Stomach (tissue), 4 donors: ENCODE measurements around the gene CFAP46.

ENCODE experiments used
- POLR2A ChIP-seq, 4 donors: fragments of 450-650 bp; IDR thresholded peaks; one replicate each; pipeline ENCODE4 v1.6.1; 2016; ENCODE audit warnings: antibody characterized with exemption in 4 of 4, control low read depth in 2 of 4, mild to moderate bottlenecking in 1 of 4, moderate library complexity in 1 of 4
- POLR2AphosphoS5 ChIP-seq, 3 donors: sonication (generic); formaldehyde crosslinking; IDR thresholded peaks; one replicate each; pipeline ENCODE4 v1.6.1; 2016; ENCODE audit warnings: antibody characterized with exemption in 3 of 3
- TF ChIP-seq, protein P1 (sequence below), 7 experiments: fragments of 450-650 bp in 4 of 7; fragments of 200-600 bp in 3 of 7; sonication (generic) in 3 of 7; IDR thresholded peaks; one replicate each; pipeline ENCODE4 v1.5.1; 2016 to 2019; ENCODE audit warnings: antibody characterized with exemption in 7 of 7, control low read depth in 2 of 7, mild to moderate bottlenecking in 1 of 7

DNA sequence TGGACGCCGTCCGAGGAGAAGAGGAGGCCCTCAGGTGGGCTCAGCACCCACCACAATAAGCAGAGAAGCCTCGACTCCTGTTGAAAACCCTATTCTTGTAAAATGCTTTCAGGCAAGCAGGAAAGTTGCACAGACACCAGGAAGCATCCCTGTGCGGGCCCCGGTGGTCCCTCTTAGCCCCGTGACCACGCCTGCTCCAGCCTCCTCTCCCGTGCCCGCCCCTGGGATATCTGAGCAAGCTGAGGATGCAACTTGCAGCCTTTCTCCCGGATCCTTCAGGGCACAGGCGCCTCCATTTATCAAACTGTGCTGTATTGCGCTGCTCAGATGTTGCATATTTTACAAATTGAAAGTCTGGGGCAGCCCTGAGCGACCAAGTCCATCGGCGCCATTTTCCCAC, 72.7 kb downstream of the CFAP46 start:
- TF ChIP-seq, protein P1, sequence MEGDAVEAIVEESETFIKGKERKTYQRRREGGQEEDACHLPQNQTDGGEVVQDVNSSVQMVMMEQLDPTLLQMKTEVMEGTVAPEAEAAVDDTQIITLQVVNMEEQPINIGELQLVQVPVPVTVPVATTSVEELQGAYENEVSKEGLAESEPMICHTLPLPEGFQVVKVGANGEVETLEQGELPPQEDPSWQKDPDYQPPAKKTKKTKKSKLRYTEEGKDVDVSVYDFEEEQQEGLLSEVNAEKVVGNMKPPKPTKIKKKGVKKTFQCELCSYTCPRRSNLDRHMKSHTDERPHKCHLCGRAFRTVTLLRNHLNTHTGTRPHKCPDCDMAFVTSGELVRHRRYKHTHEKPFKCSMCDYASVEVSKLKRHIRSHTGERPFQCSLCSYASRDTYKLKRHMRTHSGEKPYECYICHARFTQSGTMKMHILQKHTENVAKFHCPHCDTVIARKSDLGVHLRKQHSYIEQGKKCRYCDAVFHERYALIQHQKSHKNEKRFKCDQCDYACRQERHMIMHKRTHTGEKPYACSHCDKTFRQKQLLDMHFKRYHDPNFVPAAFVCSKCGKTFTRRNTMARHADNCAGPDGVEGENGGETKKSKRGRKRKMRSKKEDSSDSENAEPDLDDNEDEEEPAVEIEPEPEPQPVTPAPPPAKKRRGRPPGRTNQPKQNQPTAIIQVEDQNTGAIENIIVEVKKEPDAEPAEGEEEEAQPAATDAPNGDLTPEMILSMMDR (IDR thresholded peaks at IDR 0.05) = no peak
- TF ChIP-seq POLR2AphosphoS5 (IDR thresholded peaks at IDR 0.05) = no peak
- no peak for TF ChIP-seq POLR2A (IDR thresholded peaks at IDR 0.05)
